Spleen (tissue), 7 donors: Measurements from ENCODE around the gene PPP1R3G.

Source experiments
- CTCF ChIP-seq, 11 experiments: fragments of 200-600 bp in 7 of 11; fragments of 450-650 bp in 4 of 11; sonication (generic) in 4 of 11; IDR thresholded peaks in 8 of 11; conservative IDR thresholded peaks in 3 of 11; 1 replicate in 7 of 11; 2 replicates in 4 of 11; pipeline versions ENCODE4 v1.4.0 to v1.8.0; 2016 to 2021; ENCODE audit warnings: antibody characterized with exemption in 11 of 11, inconsistent platforms in 4 of 11, mild to moderate bottlenecking in 1 of 11
- POLR2AphosphoS5 ChIP-seq, 3 donors: sonication (generic); formaldehyde crosslinking; IDR thresholded peaks; one replicate each; pipeline ENCODE4 v1.5.1; 2017; ENCODE audit warnings: antibody characterized with exemption in 3 of 3
- donor health status: DM: no; HTN: no; CAD: no; lungs with moderate emphysema.
- donor health status: DM: no; HTN: no; CAD: no.
- donor health status: DM: no; HTN: no; CAD: no.

GRCh38 chr6:5126214-5126613, 41.1 kb downstream of the PPP1R3G start:
- TF ChIP-seq POLR2AphosphoS5 (IDR thresholded peaks at IDR 0.05) (no peak), CTCF (IDR thresholded peaks at IDR 0.05 in 8 of 11, conservative IDR thresholded peaks at IDR 0.05 in 3 of 11) (no peak)
